Choroid plexus epithelial cell (primary cell): ENCODE measurements around the gene CCL17.
"Not testable (repeated sequence)": the region's sequence is repeated elsewhere in the genome, so short reads cannot be mapped to it uniquely, and the experiment has no call there.

ENCODE experiments used
- DNase-seq: peaks from one replicate; pipeline ENCODE4 v3.0.0-alpha.2; 2010; ENCODE audit warnings: low read depth
- H3K4me3 ChIP-seq: 2 replicates; pipeline ENCODE4 v1.5.1; 2011; ENCODE audit warnings: low read depth, mild to moderate bottlenecking, control low read depth, low read length, moderate library complexity
- TF ChIP-seq, protein P1 (sequence below): conservative IDR thresholded peaks from 2 replicates; pipeline ENCODE4 v1.5.1; 2011; ENCODE audit warnings: low read depth, mild to moderate bottlenecking, control low read depth, inconsistent platforms, low read length, moderate library complexity

CCL17 gene

GRCh38 chr16:57390636-57391295, 13.8 kb upstream of the CCL17 start:
- DNase-seq, result no peak
- no peak overlapping the region for H3K4me3 ChIP-seq
- TF ChIP-seq, protein P1, sequence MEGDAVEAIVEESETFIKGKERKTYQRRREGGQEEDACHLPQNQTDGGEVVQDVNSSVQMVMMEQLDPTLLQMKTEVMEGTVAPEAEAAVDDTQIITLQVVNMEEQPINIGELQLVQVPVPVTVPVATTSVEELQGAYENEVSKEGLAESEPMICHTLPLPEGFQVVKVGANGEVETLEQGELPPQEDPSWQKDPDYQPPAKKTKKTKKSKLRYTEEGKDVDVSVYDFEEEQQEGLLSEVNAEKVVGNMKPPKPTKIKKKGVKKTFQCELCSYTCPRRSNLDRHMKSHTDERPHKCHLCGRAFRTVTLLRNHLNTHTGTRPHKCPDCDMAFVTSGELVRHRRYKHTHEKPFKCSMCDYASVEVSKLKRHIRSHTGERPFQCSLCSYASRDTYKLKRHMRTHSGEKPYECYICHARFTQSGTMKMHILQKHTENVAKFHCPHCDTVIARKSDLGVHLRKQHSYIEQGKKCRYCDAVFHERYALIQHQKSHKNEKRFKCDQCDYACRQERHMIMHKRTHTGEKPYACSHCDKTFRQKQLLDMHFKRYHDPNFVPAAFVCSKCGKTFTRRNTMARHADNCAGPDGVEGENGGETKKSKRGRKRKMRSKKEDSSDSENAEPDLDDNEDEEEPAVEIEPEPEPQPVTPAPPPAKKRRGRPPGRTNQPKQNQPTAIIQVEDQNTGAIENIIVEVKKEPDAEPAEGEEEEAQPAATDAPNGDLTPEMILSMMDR, result no peak

- TF ChIP-seq, protein P1, result no peak
- no peak for DNase-seq
- H3K4me3 ChIP-seq, result no peak overlapping the region
Measured at GRCh38 chr16:57391300-57391699, 13.3 kb upstream of the CCL17 start.

DNA sequence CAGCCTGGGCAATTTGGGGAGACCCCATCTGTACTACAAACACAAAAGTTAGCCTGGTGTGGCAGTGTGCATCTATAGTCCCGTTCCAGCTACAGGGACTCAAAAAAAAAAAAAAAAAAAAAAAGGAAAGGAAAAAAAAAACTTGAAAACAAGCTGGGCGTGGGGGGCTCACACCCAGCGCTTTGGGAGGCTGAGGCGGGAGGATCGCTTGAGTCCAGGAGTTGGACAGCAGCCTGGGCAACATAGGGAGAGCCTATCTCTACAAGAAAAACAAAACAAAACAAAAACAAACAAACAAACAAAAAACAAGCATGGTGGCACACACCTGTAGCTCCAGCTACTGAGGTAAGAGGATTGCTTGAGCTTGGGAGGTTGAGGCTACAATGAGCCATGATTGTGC, 12.9 kb upstream of the CCL17 start:
- TF ChIP-seq, protein P1, result no peak
- H3K4me3 ChIP-seq, result no peak overlapping the region
- DNase-seq, result no peak

DNA sequence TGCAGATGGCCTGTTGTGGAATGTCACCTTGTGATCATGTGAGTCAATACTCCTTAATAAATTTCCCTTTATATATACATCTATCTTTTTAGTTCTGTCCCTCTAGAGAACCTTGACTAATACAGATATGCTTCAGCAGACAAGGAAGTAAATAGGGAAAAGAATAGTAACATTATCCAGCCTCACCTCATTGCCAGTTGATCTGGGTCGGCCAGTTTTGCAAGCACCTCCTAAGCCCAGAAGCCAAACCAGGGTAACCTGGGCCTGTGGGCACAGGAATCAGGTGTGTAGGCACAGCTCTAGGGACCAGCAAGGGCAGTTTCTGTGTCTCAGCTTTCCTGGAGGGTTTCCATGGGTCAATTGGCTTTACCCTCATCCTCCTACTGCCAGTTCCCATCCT, 11.9 kb upstream of the CCL17 start:
- TF ChIP-seq, protein P1, result no peak

DNA sequence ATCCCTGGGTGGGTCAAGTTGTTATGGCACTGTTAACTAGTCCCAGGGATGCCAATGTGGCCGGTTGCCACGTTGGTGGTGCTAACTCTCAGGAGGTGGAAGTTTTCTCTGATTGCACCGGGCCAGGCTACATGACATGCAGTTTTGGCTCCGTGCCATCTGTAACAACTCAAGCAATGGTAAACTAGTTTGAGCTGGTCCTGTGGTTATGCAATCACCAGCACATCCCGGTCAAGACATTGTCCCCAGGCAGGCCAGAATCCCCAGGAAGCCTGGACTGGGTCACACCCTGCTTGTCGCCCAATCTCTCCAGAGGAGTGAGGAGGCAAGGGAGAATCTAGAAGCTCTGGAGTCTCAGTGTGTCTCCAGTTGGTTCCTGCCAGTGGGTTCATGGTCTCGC, 10.1 kb upstream of the CCL17 start:
- TF ChIP-seq, protein P1, result no peak
- H3K4me3 ChIP-seq, result no peak overlapping the region
- peak; percentile 46 for DNase-seq

More for the DNA sequence above, 11.9 kb upstream of the CCL17 start:
- H3K4me3 ChIP-seq, result no peak overlapping the region
- DNase-seq, result no peak

- DNase-seq, result no peak
- H3K4me3 ChIP-seq, result no peak overlapping the region
- TF ChIP-seq, protein P1, result no peak
Measured at GRCh38 chr16:57395026-57395425, 9.5 kb upstream of the CCL17 start.

DNA sequence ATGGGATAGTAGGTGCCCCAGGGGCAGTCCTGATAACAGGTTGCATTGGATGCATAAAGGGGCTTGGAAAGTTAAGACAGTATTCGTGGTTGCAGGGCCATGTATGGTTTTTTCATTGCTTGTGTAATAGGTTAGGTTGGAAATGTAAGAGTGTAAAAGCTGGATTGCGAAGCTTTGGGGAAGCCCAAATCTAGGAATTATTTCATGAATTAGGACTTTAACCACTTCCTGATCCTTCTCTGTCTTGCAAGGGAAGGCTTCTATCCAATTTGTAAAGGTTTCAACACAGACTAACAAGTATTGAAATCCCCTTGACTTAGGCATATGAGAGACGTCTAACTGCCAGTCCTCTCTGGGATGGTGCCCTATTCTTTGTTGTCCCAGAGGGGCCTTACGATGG, 7.8 kb upstream of the CCL17 start:
- H3K4me3 ChIP-seq, result no peak overlapping the region
- no peak for DNase-seq
- TF ChIP-seq, protein P1, result no peak

- not testable (repeated sequence) for DNase-seq, H3K4me3 ChIP-seq
Measured at GRCh38 chr16:57397493-57397892, 7.1 kb upstream of the CCL17 start.
